ENCODE data around the gene PLCD1.

GRCh38 chr3:38001456-38002081 is 27.9 kb downstream of the PLCD1 start:
- TF ChIP-seq CTCF (conservative IDR thresholded peaks at IDR 0.05 in 1 of 2, IDR thresholded peaks at IDR 0.05 in 1 of 2; ENCODE audit: low read depth in 1 of 2, low read length in 2 of 2) (peak in 1 of 2 donors; percentile 6), EZH2 (IDR thresholded peaks at IDR 0.05; ENCODE audit: low read length, missing control alignments) (no peak)
